ENCODE measurements around the gene RASGRF2. TPM values are rescaled to one million over a fixed set of nuclear protein-coding genes. Genes with fewer than 3 reads are reported as not detected.

Gene RASGRF2
- total RNA-seq (10 to 100 TPM; 25.2 to 53.0 (median 27.0) TPM), total RNA-seq (17.5 to 120 (median 73.6) reads per million in 29 experiments)
- 28.0 TPM for total RNA-seq (2013)

- ATAC-seq (replicated peaks in 1 of 4) (peak; percentile 22 to 59 (median 54)), DNase-seq (peak in 31 of 35 experiments; percentile 10 to 67 (median 35))
- Histone ChIP-seq H3K9me3 (no peaks in the 10 kb centered on the region), H3K4me1 (ENCODE audit: control insufficient read depth in 1 of 2, extremely low read depth in 1 of 2, insufficient read depth in 2 of 2, low read length in 2 of 2) (peaks cover 30 to 37% of the 10 kb centered on the region in 2 experiments), H3K27ac (ENCODE audit: low read length) (peak within 1 kb of the TSS; percentile 19), H3K4me3 (ENCODE audit: control insufficient read depth in 1 of 2, extremely low read depth in 1 of 2, low read length in 1 of 2) (peak within 1 kb of the TSS; percentile 60 to 98), H3K27me3 (replicated peaks in 1 of 2; ENCODE audit: control insufficient read depth in 2 of 2, extremely low read depth in 1 of 2, insufficient read depth in 2 of 2, low read length in 1 of 2) (peaks cover 0 to 5% of the 10 kb centered on the region in 2 experiments), H3K36me3 (ENCODE audit: control insufficient read depth in 2 of 2, extremely low read depth in 1 of 2, insufficient read depth in 1 of 2, low read length in 1 of 2) (no peaks in the 10 kb centered on the region)
- 13% methylated on average over 63 of the region's 66 CpGs for WGBS (ENCODE audit: insufficient coverage)
- Mint-ChIP-seq H3K9me3 (no peaks in the 10 kb centered on the region), H3K27ac (peak within 1 kb of the TSS; percentile 88 to 93), H3K4me3 (peak within 1 kb of the TSS; percentile 85 to 89 (median 88)), H3K36me3 (no peaks in the 10 kb centered on the region), H3K27me3 (peaks cover 0 to 5% of the 10 kb centered on the region in 2 donors), H3K4me1 (peaks cover 51 to 57% (median 54%) of the 10 kb centered on the region in 3 donors)
- ChIA-PET POLR2A (no interaction called here), CTCF (interaction anchor here in 1 of 2 donors (0.9 kb wide), 1 partner anchor 46 kb away, joined by 4 read pairs; no protein-coding TSS in a partner anchor)
Observed at GRCh38 chr5:80959768-80960442, at the start of gene RASGRF2. TSS of gene RASGRF2 (plus strand) at chr5:80960363. CDS start at chr5:80960739, 376 bp downstream.

GRCh38 chr5:80912479-80912878 is 47.7 kb upstream of the RASGRF2 start:
- H3K4me3 ChIP-seq (ENCODE audit: control insufficient read depth in 1 of 2, extremely low read depth in 1 of 2, low read length in 1 of 2) = no peak overlapping the region
- no peak for ATAC-seq (replicated peaks in 1 of 4)
- WGBS (ENCODE audit: insufficient coverage) = no CpG with 5 or more reads among the region's 3 CpGs
- H3K4me1 ChIP-seq (ENCODE audit: control insufficient read depth in 1 of 2, extremely low read depth in 1 of 2, insufficient read depth in 2 of 2, low read length in 2 of 2) = peaks cover 0 to under 1% of the 10 kb centered on the region in 2 experiments
- DNase-seq = no peak
- no peak overlapping the region for H3K27ac ChIP-seq (ENCODE audit: low read length)
- ChIA-PET CTCF (no interaction called here), POLR2A (no interaction called here)
- H3K27me3 ChIP-seq (replicated peaks in 1 of 2; ENCODE audit: control insufficient read depth in 2 of 2, extremely low read depth in 1 of 2, insufficient read depth in 2 of 2, low read length in 1 of 2) = no peaks in the 10 kb centered on the region
- no peak overlapping the region for H3K4me3 Mint-ChIP-seq
- peaks cover 4 to 5% (median 5%) of the 10 kb centered on the region in 3 donors for H3K9me3 Mint-ChIP-seq
- no peaks in the 10 kb centered on the region for H3K9me3 ChIP-seq
- peaks cover 0 to 7% (median 3%) of the 10 kb centered on the region in 3 donors for H3K4me1 Mint-ChIP-seq
- H3K36me3 Mint-ChIP-seq = peaks cover 9% of the 10 kb centered on the region
- H3K36me3 ChIP-seq (ENCODE audit: control insufficient read depth in 2 of 2, extremely low read depth in 1 of 2, insufficient read depth in 1 of 2, low read length in 1 of 2) = no peaks in the 10 kb centered on the region
- H3K27ac Mint-ChIP-seq = no peak overlapping the region
- no peaks in the 10 kb centered on the region for H3K27me3 Mint-ChIP-seq

GRCh38 chr5:80915716-80916115 is 44.4 kb upstream of the RASGRF2 start:
- DNase-seq (no peak), ATAC-seq (replicated peaks in 1 of 4) (no peak)
- Mint-ChIP-seq H3K27ac (no peak overlapping the region), H3K36me3 (peaks cover 9% of the 10 kb centered on the region), H3K4me1 (peaks cover 3 to 11% (median 8%) of the 10 kb centered on the region in 3 donors), H3K4me3 (no peak overlapping the region), H3K9me3 (peaks cover 4 to 5% (median 5%) of the 10 kb centered on the region in 3 donors), H3K27me3 (no peaks in the 10 kb centered on the region)
- POLR2A ChIA-PET = no interaction called here
- H3K27ac ChIP-seq (ENCODE audit: low read length) = no peak overlapping the region
- H3K36me3 ChIP-seq (ENCODE audit: control insufficient read depth in 2 of 2, extremely low read depth in 1 of 2, insufficient read depth in 1 of 2, low read length in 1 of 2) = no peaks in the 10 kb centered on the region
- CTCF ChIA-PET = no interaction called here
- H3K4me1 ChIP-seq (ENCODE audit: control insufficient read depth in 1 of 2, extremely low read depth in 1 of 2, insufficient read depth in 2 of 2, low read length in 2 of 2) = peaks cover 0 to 2% of the 10 kb centered on the region in 2 experiments
- no CpG with 5 or more reads among the region's 1 CpG for WGBS (ENCODE audit: insufficient coverage)
- H3K9me3 ChIP-seq = no peaks in the 10 kb centered on the region
- no peak overlapping the region for H3K4me3 ChIP-seq (ENCODE audit: control insufficient read depth in 1 of 2, extremely low read depth in 1 of 2, low read length in 1 of 2)
- H3K27me3 ChIP-seq (replicated peaks in 1 of 2; ENCODE audit: control insufficient read depth in 2 of 2, extremely low read depth in 1 of 2, insufficient read depth in 2 of 2, low read length in 1 of 2) = no peaks in the 10 kb centered on the region

- H3K27ac Mint-ChIP-seq = no peak overlapping the region
- ATAC-seq (replicated peaks in 1 of 4) = no peak
- Histone ChIP-seq H3K4me3 (ENCODE audit: control insufficient read depth in 1 of 2, extremely low read depth in 1 of 2, low read length in 1 of 2) (no peak overlapping the region), H3K9me3 (no peaks in the 10 kb centered on the region), H3K27ac (ENCODE audit: low read length) (no peak overlapping the region), H3K4me1 (ENCODE audit: control insufficient read depth in 1 of 2, extremely low read depth in 1 of 2, insufficient read depth in 2 of 2, low read length in 2 of 2) (peaks cover 0 to 2% of the 10 kb centered on the region in 2 experiments), H3K36me3 (ENCODE audit: control insufficient read depth in 2 of 2, extremely low read depth in 1 of 2, insufficient read depth in 1 of 2, low read length in 1 of 2) (no peaks in the 10 kb centered on the region), H3K27me3 (replicated peaks in 1 of 2; ENCODE audit: control insufficient read depth in 2 of 2, extremely low read depth in 1 of 2, insufficient read depth in 2 of 2, low read length in 1 of 2) (no peaks in the 10 kb centered on the region)
- CTCF ChIA-PET = interaction anchor here in 1 of 2 donors (0.6 kb wide), 1 partner anchor 83 kb away, joined by 3 read pairs; no protein-coding TSS in a partner anchor
- peaks cover 4 to 5% (median 5%) of the 10 kb centered on the region in 3 donors for H3K9me3 Mint-ChIP-seq
- 100% methylated on average over 1 of the region's 4 CpGs for WGBS (ENCODE audit: insufficient coverage)
- no peaks in the 10 kb centered on the region for H3K27me3 Mint-ChIP-seq
- POLR2A ChIA-PET = no interaction called here
- no peak overlapping the region for H3K4me3 Mint-ChIP-seq
- H3K36me3 Mint-ChIP-seq = peaks cover 5% of the 10 kb centered on the region
- H3K4me1 Mint-ChIP-seq = peaks cover 3 to 11% (median 8%) of the 10 kb centered on the region in 3 donors
- no peak for DNase-seq
Observed at GRCh38 chr5:80916676-80917075, 43.5 kb upstream of the RASGRF2 start.

- Histone ChIP-seq H3K36me3 (ENCODE audit: control insufficient read depth in 2 of 2, extremely low read depth in 1 of 2, insufficient read depth in 1 of 2, low read length in 1 of 2) (no peaks in the 10 kb centered on the region), H3K27me3 (replicated peaks in 1 of 2; ENCODE audit: control insufficient read depth in 2 of 2, extremely low read depth in 1 of 2, insufficient read depth in 2 of 2, low read length in 1 of 2) (no peaks in the 10 kb centered on the region), H3K27ac (ENCODE audit: low read length) (no peak overlapping the region), H3K4me3 (ENCODE audit: control insufficient read depth in 1 of 2, extremely low read depth in 1 of 2, low read length in 1 of 2) (no peak overlapping the region), H3K4me1 (ENCODE audit: control insufficient read depth in 1 of 2, extremely low read depth in 1 of 2, insufficient read depth in 2 of 2, low read length in 2 of 2) (peaks cover 0 to 2% of the 10 kb centered on the region in 2 experiments), H3K9me3 (no peaks in the 10 kb centered on the region)
- ChIA-PET POLR2A (no interaction called here), CTCF (no interaction called here)
- H3K4me1 Mint-ChIP-seq = peaks cover 3 to 11% (median 8%) of the 10 kb centered on the region in 3 donors
- DNase-seq (no peak), ATAC-seq (replicated peaks in 1 of 4) (no peak)
- no peaks in the 10 kb centered on the region for H3K27me3 Mint-ChIP-seq
- no peaks in the 10 kb centered on the region for H3K9me3 Mint-ChIP-seq
- no peaks in the 10 kb centered on the region for H3K36me3 Mint-ChIP-seq
- H3K4me3 Mint-ChIP-seq = no peak overlapping the region
- WGBS (ENCODE audit: insufficient coverage) = no CpG with 5 or more reads among the region's 3 CpGs
- no peak overlapping the region for H3K27ac Mint-ChIP-seq
Observed at GRCh38 chr5:80917631-80918030, 42.5 kb upstream of the RASGRF2 start.

- POLR2A ChIA-PET = interaction anchor here in 1 of 2 donors (0.7 kb wide), 1 partner anchor 247 kb away, joined by 3 read pairs; no protein-coding TSS in a partner anchor
Observed at GRCh38 chr5:80919678-80920196, 40.4 kb upstream of the RASGRF2 start.

More at GRCh38 chr5:80919678-80920196, 40.4 kb upstream of the RASGRF2 start:
- DNase-seq (no peak), ATAC-seq (replicated peaks in 1 of 4) (no peak)
- H3K4me1 ChIP-seq (ENCODE audit: control insufficient read depth in 1 of 2, extremely low read depth in 1 of 2, insufficient read depth in 2 of 2, low read length in 2 of 2) = peaks cover 0 to 2% of the 10 kb centered on the region in 2 experiments
- H3K27ac ChIP-seq (ENCODE audit: low read length) = no peak overlapping the region
- H3K4me3 ChIP-seq (ENCODE audit: control insufficient read depth in 1 of 2, extremely low read depth in 1 of 2, low read length in 1 of 2) = no peak overlapping the region
- Mint-ChIP-seq H3K9me3 (no peaks in the 10 kb centered on the region), H3K4me1 (peaks cover 3 to 11% (median 8%) of the 10 kb centered on the region in 3 donors), H3K36me3 (no peaks in the 10 kb centered on the region), H3K4me3 (no peak overlapping the region), H3K27me3 (no peaks in the 10 kb centered on the region), H3K27ac (no peak overlapping the region)
- H3K36me3 ChIP-seq (ENCODE audit: control insufficient read depth in 2 of 2, extremely low read depth in 1 of 2, insufficient read depth in 1 of 2, low read length in 1 of 2) = no peaks in the 10 kb centered on the region
- H3K9me3 ChIP-seq = no peaks in the 10 kb centered on the region
- 80% methylated on average over 1 of the region's 6 CpGs for WGBS (ENCODE audit: insufficient coverage)
- CTCF ChIA-PET = no interaction called here
- H3K27me3 ChIP-seq (replicated peaks in 1 of 2; ENCODE audit: control insufficient read depth in 2 of 2, extremely low read depth in 1 of 2, insufficient read depth in 2 of 2, low read length in 1 of 2) = no peaks in the 10 kb centered on the region
